Heart right ventricle (tissue), 16 donors: ENCODE data around the gene CORO2B. TPM values are rescaled to one million over a fixed set of nuclear protein-coding genes. Genes with fewer than 3 reads are reported as not detected.
A peak's percentile ranks its signal among the peaks of the same experiment; 100 is the strongest.
"Not testable (repeated sequence)": the region's sequence is repeated elsewhere in the genome, so short reads cannot be mapped to it uniquely, and the experiment has no call there.

Experiments
- ATAC-seq, 8 donors: fragments of 200-7000 bp; cut with Tn5 transposase; one replicate each; pipeline ENCODE4 v1.9.1; 2020; ENCODE audit warnings: mild to moderate bottlenecking in 8 of 8, moderate library complexity in 8 of 8, moderate number of reproducible peaks in 1 of 8
- DNase-seq, 2 donors: peaks; one replicate each; pipeline ENCODE4 v3.0.0-alpha.2; 2020
- H3K27ac ChIP-seq, 10 donors: fragments of 200-600 bp; sonication (generic) in 2 of 10; one replicate each; pipeline versions ENCODE4 v1.5.0 to v1.8.0; 2020 to 2022; ENCODE audit warnings: mild to moderate bottlenecking in 3 of 10
- H3K27me3 ChIP-seq, 7 donors: fragments of 200-600 bp; one replicate each; pipeline ENCODE4 v1.8.0; 2021 to 2022; ENCODE audit warnings: mild to moderate bottlenecking in 2 of 7
- H3K36me3 ChIP-seq, 9 donors: fragments of 200-600 bp; sonication (generic) in 1 of 9; one replicate each; pipeline versions ENCODE4 v1.5.0 to v1.8.0; 2020 to 2022; ENCODE audit warnings: mild to moderate bottlenecking in 2 of 9
- H3K4me1 ChIP-seq, 9 donors: fragments of 200-600 bp; sonication (generic) in 1 of 9; one replicate each; pipeline versions ENCODE4 v1.5.0 to v1.8.0; 2020 to 2022; ENCODE audit warnings: mild to moderate bottlenecking in 4 of 9
- H3K4me3 ChIP-seq, 10 donors: fragments of 200-600 bp; sonication (generic) in 2 of 10; one replicate each; pipeline versions ENCODE4 v1.5.0 to v1.8.0; 2020 to 2022; ENCODE audit warnings: mild to moderate bottlenecking in 7 of 10, moderate library complexity in 2 of 10
- H3K9me3 ChIP-seq, 11 donors: fragments of 200-600 bp in 10 of 11; sonication (generic) in 2 of 11; one replicate each; pipeline versions ENCODE4 v1.5.0 to v1.8.0; 2013 to 2022; ENCODE audit warnings: mild to moderate bottlenecking in 2 of 11, control low read depth in 1 of 11, moderate library complexity in 1 of 11
- CTCF ChIP-seq, 9 donors: fragments of 200-600 bp; sonication (generic) in 2 of 9; IDR thresholded peaks; one replicate each; pipeline versions ENCODE4 v1.5.0 to v1.8.0; 2021 to 2022; ENCODE audit warnings: antibody characterized with exemption in 9 of 9, mild to moderate bottlenecking in 5 of 9, moderate library complexity in 1 of 9
- WGBS, 2 donors: extraction: QIAGEN DNeasy Blood & Tissue Kit; methylation state at CpG; one replicate each; pipeline ENCODE4 v1.1.7; 2013; ENCODE audit warnings: inconsistent platforms in 1 of 2; 5-methylcytosine and 5-hydroxymethylcytosine counted together
- intact Hi-C, 10 donors: fragments of 100-400 bp; cut with DNase I; formaldehyde crosslinking; loops; one replicate each; pipeline versions ENCODE4 v1.11.1 to v1.14.2; 2022
- polyA plus RNA-seq, 2 donors: library from polyadenylated mRNA; stranded (reverse); fragments of 200-250 nt; gene quantifications; one replicate each; pipeline ENCODE4 v1.2.3, GENCODE V29; 2013
- total RNA-seq, 10 donors: library from RNA; stranded (reverse); fragmentation: NEBNext Ultra II Directional in 3 of 10; extraction: Animal tissue kit (Norgen Biotek cat#: 25700) in 3 of 10; gene quantifications; one replicate each; pipeline versions ENCODE4 v1.2.1 to v1.2.4, GENCODE V29; 2021 to 2023
- donor health status: Arrhythmogenic right ventricular cardiomyopathy.
- donor health status: ischemic (EF 13 %, LVEDD 7.1; RV severe dilation, severe dysfunction).
- donor health status: healthy with polysubstance abuse.
- donor health status: DM: no; HTN: yes; CAD: no.
- donor health status: DM: no; HTN: no; CAD: no.
- donor health status: ischemic (EF 25% LVEDD 6.9; RV normal size, moderate dysfunction).
- donor health status: ischemic (EF 25% LVEDD 5.7; RV mildly dilated, moderate dysfunction).
- donor health status: healthy.
- donor health status: DM: yes; HTN: yes; CAD: no.
- donor health status: Ischemic cardiomyopathy.
- donor health status: ischemic (EF 35%, LVEDD 5.7; RV mildly dilated, moderate dysfunction).
- donor health status: nonischemic (EF 11% LVEDD 7.7; RV severe dilation, severe dysfunction).
- donor health status: DM: yes; HTN: yes; CAD: no.
- donor health status: PGD.
- donor health status: ischemic (EF 29% LVEDD 5.4; RV normal size, mild dysfunction).
- donor health status: nonischemic (EF 23%, LVEDD 6.1; RV moderate dilation, normal function).

The CORO2B gene
- total and polyA plus RNA-seq, 12 donors = 2.6 to 8.1 (median 4.5) TPM

- H3K4me3 ChIP-seq = no peak overlapping the region
- ATAC-seq = no peak
- no peak for TF ChIP-seq CTCF (IDR thresholded peaks at IDR 0.05)
- peaks cover 0 to 5% (median 0%) of the 10 kb centered on the region in 9 donors for H3K4me1 ChIP-seq
- 94 to 97% methylated on average over 5 of the region's 5 CpGs for WGBS, 2 donors
- H3K9me3 ChIP-seq = no peaks in the 10 kb centered on the region
- no peak for DNase-seq
- peaks cover 0 to 14% (median 0%) of the 10 kb centered on the region in 9 donors for H3K36me3 ChIP-seq
- intact Hi-C loops = no loop called here
- no peak overlapping the region for H3K27ac ChIP-seq
- no peaks in the 10 kb centered on the region for H3K27me3 ChIP-seq
Measured at GRCh38 chr15:68646696-68647095, 67.9 kb downstream of the CORO2B start.

DNA sequence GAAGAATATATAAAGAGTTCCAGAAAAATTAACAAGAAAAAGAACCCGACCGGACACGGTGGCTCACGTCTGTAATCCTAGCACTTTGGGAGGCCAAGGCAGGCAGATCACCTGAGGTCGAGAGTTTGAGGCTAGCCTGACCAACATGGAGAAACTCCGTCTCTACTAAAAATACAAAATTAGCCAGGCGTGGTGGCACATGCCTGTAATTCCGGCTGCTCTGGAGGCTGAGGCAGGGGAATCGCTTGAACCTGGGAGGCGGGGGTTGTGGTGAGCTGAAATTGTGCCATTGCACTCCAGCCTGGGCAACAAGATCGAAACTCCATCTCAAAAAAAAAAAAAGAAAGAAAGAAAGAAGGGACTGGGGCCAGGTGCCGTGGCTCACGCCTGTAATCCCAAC is 68.6 kb downstream of the CORO2B start:
- not testable (repeated sequence) for ATAC-seq
- WGBS, 2 donors = 95 to 97% methylated on average over 13 of the region's 13 CpGs

DNA sequence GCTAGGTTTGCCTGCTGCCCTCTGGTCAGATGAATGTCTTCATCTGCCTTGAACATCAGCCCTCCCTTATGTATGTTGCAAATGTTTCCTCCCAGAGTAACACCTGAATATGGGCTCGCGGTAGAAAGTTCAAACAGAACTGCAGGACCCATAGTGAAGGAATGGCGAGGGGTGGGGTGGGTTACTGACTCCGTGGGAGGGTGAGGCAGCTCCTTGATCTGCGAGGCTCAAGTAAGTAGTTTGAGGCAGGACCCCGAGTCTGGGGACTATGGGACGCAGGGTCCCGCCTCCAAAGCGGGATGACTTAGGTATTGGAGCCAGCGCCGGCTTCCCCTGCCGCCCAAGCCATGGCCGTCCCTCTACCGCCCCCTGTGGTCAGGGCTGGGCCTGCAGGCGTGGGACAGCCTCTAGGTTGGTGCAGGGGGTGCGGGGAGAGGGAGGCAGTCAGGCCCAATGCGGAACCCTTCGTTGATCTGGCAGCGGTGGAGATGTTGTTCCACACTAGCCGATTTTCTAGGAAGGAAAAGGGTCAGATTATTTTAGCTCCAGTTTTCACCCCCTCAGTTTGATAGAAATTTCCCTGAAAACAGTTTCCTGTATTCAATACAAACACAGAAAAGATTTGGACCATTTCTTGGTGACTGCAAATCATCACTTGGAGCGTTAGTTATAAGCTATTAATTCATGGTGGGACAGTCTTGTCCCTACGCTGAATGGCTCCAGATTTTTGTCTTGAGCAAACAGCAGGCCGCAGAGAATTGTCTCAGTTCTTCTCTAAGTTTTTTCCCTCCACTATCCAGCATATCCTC is 72.3 kb downstream of the CORO2B start:
- no peak overlapping the region for H3K4me3 ChIP-seq
- H3K9me3 ChIP-seq = no peaks in the 10 kb centered on the region
- intact Hi-C loops = loop anchor here in 3 of 10 donors (5.0 kb wide), 2 partner anchors 74 to 94 kb away; partner anchors contain the start of gene CORO2B (in 1 of the 3)
- DNase-seq (peak; percentile 59 to 73), ATAC-seq (peak; percentile 48 to 76 (median 66))
- H3K27ac ChIP-seq = peak overlapping the region in 1 of 10 donors; percentile 45
- peaks cover 0 to 13% (median 0%) of the 10 kb centered on the region in 9 donors for H3K36me3 ChIP-seq
- no peaks in the 10 kb centered on the region for H3K27me3 ChIP-seq
- TF ChIP-seq CTCF (IDR thresholded peaks at IDR 0.05) = peak; percentile 44 to 84 (median 70)
- H3K4me1 ChIP-seq = peaks cover 0 to 12% (median 3%) of the 10 kb centered on the region in 9 donors
- WGBS, 2 donors = 71 to 77% methylated on average over 23 of the region's 23 CpGs

More for the DNA sequence above, 68.6 kb downstream of the CORO2B start:
- H3K27ac ChIP-seq, H3K9me3 ChIP-seq, H3K27me3 ChIP-seq, DNase-seq, H3K4me1 ChIP-seq, H3K4me3 ChIP-seq, intact Hi-C loops: not testable (repeated sequence)
- H3K36me3 ChIP-seq = peaks cover 0 to 14% (median 0%) of the 10 kb centered on the region in 9 donors

DNA sequence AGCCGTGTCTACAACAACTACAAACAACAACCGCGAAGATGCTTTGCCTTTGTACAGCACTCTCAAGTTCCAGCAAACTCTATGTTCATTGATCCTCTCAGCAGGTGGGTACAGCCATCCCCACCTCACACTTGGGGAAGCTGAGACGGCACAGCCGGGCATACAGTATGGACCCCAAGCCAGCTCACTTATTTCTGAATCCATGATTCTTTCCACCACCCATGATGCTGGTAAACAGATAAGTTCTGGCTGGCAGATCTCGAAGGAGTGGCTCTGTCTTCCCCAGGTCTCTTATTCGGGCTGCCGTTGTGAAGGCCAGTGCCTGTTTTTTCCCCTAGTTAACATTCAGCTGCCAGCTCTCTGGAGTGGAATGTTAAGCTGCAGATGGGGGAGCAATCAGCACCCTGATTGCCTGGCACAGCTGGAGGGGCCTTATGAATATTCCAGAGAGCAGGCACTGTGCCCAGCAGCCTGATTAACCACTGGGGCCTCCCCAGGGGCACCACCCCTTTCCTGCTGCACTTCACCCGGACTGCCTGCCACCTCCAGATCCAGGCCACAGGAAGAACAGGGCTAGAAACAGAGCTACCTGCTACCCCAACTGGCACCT is 73.2 kb downstream of the CORO2B start:
- Histone ChIP-seq H3K27me3 (no peaks in the 10 kb centered on the region), H3K4me3 (no peak overlapping the region), H3K9me3 (no peaks in the 10 kb centered on the region), H3K36me3 (peaks cover 0 to 3% (median 0%) of the 10 kb centered on the region in 9 donors), H3K4me1 (peaks cover 0 to 12% (median 3%) of the 10 kb centered on the region in 9 donors), H3K27ac (peak overlapping the region in 6 of 10 donors; percentile 9 to 68 (median 46))
- peak; percentile 41 to 62 for DNase-seq
- no peak for TF ChIP-seq CTCF (IDR thresholded peaks at IDR 0.05)
- ATAC-seq = peak; percentile 31 to 94 (median 81)
- WGBS, 2 donors = 52 to 60% methylated on average over 9 of the region's 9 CpGs
- intact Hi-C loops = loop anchor here in 3 of 10 donors (5.0 kb wide), 2 partner anchors 75 to 95 kb away; partner anchors contain the start of gene CORO2B (in 1 of the 3)
